T47D (cell line): Measurements from ENCODE around the gene CRHR1.

Experiments used
- DNase-seq, 2 experiments: peaks; one replicate each; pipeline versions ENCODE4 v3.0.0 to v3.0.0-alpha.2; 2011 to 2012; ENCODE audit warnings: low read depth in 1 of 2, low spot score in 1 of 2
- JUND ChIP-seq: IDR thresholded peaks from 2 replicates; pipeline ENCODE4 v1.6.1; 2012; ENCODE audit warnings: low read depth
- in situ Hi-C: cut with HindIII; loops from 2 replicates; pipeline ENCODE4 v1.10.0; 2016; ENCODE audit warnings: low sequenced_read_pairs, low pct_unique_long_range_greater_than_20kb

The CRHR1 gene

DNA sequence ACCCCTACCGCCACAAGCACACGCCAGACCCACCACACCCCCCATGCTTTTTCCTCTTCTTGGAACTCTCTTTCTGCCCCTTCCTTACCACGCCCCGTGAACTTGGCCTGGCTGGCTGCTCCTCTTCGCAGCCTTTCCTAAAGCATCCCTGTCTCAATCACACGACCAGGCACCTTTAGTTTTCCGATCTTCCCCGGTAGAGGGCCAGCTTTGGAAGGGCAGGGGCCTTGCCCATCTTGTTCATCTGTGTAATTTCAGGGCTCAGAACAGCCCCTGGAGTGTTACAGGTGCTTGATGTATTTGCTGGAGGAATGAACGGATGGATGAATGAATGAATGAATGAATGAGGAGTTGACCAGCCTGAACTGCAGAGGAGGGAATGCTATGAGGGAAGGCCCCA lies 64.3 kb downstream of the CRHR1 start:
- in situ Hi-C loops = no loop called here
- TF ChIP-seq JUND = no peak
- DNase-seq = no peak

- TF ChIP-seq JUND = no peak
- in situ Hi-C loops = no loop called here
- DNase-seq = no peak
Observed at GRCh38 chr17:45848868-45849535, 64.9 kb downstream of the CRHR1 start.

GRCh38 chr17:45849536-45849990 lies 65.4 kb downstream of the CRHR1 start:
- in situ Hi-C loops = no loop called here
- DNase-seq = no peak
- TF ChIP-seq JUND = no peak

GRCh38 chr17:45850011-45850410 lies 65.9 kb downstream of the CRHR1 start:
- no peak for DNase-seq
- in situ Hi-C loops = no loop called here
- TF ChIP-seq JUND = no peak

DNA sequence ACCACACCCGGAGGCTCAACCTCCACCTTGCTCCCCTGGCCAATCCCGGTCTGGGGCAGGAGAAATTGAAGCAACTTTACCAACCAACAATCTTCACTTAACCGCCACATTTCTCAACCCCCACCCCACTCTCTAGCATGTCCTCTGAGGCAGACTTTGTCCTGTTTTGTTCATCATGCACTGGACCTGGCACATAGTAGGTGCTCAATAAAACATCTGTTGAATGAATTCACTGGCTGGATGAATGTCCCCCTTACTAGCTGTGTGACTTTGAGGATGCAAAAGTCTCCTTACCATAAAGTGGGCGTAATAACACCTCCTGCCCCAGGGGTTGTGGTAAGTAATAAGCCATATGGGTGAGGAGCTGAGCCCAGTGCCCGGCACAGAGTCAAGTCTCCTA lies 66.3 kb downstream of the CRHR1 start:
- in situ Hi-C loops = no loop called here
- TF ChIP-seq JUND = no peak
- no peak for DNase-seq

GRCh38 chr17:45851022-45851421 lies 66.9 kb downstream of the CRHR1 start:
- in situ Hi-C loops = no loop called here
- no peak for TF ChIP-seq JUND
- DNase-seq = no peak

DNA sequence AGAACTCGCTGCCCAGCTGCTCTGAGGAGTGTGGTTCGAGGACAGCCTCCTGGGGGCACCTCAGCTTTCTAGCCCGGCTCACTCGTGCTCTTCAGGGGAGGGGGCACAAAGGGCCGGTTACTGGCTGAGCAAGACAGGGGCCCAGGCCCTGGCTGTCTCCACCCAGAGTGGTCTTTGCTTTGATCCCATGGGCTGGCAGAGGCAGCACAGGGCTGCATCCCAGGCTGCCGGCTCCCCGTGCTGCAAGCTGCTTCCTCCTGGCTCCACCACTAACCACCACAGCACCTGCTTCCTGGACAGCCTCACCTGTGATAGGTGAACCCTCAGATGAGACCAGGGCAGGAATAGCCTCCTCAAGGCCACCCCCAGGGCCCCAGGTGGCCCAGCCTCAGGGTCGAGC lies 67.3 kb downstream of the CRHR1 start:
- in situ Hi-C loops = no loop called here
- TF ChIP-seq JUND = no peak
- no peak for DNase-seq

DNA sequence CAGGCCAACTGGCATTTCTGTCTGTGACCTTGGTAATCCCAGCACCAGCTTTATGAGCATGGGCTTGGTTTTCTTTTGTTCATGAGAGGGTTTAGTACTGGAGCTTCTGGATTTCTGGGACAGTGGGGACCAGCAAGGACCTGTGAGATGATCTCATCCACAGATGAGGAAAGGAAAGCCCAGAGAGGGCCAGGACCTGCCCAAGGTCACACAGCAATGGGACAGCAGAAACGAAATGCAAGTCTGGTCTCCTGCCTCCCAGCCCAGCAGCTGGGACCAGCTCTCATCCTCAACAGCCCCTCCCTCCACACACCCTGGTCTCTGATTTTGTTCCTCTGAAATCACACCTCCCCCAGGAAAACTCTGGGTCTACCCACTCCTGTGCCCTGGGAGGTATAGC lies 67.8 kb downstream of the CRHR1 start:
- in situ Hi-C loops = no loop called here
- no peak for TF ChIP-seq JUND
- DNase-seq = no peak

GRCh38 chr17:45852535-45853297 lies 68.6 kb downstream of the CRHR1 start:
- TF ChIP-seq JUND = no peak
- peak in 1 of 2 experiments; percentile 78 for DNase-seq
- in situ Hi-C loops = no loop called here

- DNase-seq = no peak
- no peak for TF ChIP-seq JUND
- in situ Hi-C loops = no loop called here
Observed at GRCh38 chr17:45854209-45854608, 70.1 kb downstream of the CRHR1 start.

DNA sequence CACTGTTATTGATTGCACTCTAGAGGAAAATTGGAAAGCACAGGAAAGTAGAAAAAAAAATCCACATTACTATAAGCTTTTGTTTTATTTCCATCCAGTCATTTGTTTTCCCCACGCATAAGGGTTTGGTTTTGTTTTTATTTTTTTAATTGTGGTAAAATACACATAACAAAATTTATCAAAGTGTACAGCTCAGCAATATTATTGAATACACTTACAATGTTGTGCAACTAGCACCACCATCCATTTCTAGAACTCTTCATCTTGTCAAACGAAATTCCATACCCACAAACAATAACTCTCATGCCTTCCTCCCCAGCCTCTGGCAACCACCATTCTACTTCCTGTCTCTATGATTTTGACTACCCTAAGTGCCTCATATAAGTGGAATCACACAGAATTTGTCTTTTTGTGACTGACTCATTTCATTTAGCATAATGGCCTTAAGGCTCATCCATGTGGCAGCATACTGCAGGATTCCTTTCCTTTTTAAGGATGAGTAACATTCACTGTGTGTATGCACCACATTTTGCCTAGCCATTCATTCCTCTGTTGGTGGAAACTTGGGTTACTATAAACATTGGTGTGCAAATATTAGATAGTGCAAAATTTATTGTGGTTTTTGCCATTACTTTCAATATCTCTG lies 71.7 kb downstream of the CRHR1 start:
- no peak for DNase-seq
- in situ Hi-C loops = no loop called here
- TF ChIP-seq JUND = no peak

- DNase-seq = peak in 1 of 2 experiments; percentile 86
- no peak for TF ChIP-seq JUND
- in situ Hi-C loops = no loop called here
Observed at GRCh38 chr17:45857977-45858708, 74.0 kb downstream of the CRHR1 start.
